Thoracic aorta (tissue), 2 donors: Measurements from ENCODE around the gene UQCR10. TPM values are rescaled to one million over a fixed set of nuclear protein-coding genes. Genes with fewer than 3 reads are reported as not detected.
A peak's percentile ranks its signal among the peaks of the same experiment; 100 is the strongest.

Experiments
- ATAC-seq: fragments of 150-250 bp; one replicate; pipeline ENCODE4 v1.8.0; 2017; ENCODE audit warnings: low read depth; ENCODE audit not compliant: insufficient number of reproducible peaks, low FRiP score
- DNase-seq: peaks from one replicate; pipeline ENCODE4 v3.0.0-alpha.2; 2020; ENCODE audit warnings: low spot score
- H3K27ac ChIP-seq, 2 donors: fragments of 200-600 bp; sonication (generic); 1 replicate in 1 of 2; 2 replicates in 1 of 2; pipeline ENCODE4 v1.5.1; 2016; ENCODE audit warnings: mild to moderate bottlenecking in 2 of 2, moderate library complexity in 2 of 2
- H3K27me3 ChIP-seq: fragments of 200-600 bp; sonication (generic); replicated peaks from 2 replicates; pipeline ENCODE4 v1.6.0; 2016; ENCODE audit warnings: mild to moderate bottlenecking; ENCODE audit not compliant: insufficient read depth
- H3K36me3 ChIP-seq: fragments of 200-600 bp; sonication (generic); one replicate; pipeline ENCODE4 v1.5.1; 2016
- H3K4me1 ChIP-seq, 2 donors: fragments of 200-600 bp; sonication (generic); 1 replicate in 1 of 2; 2 replicates in 1 of 2; pipeline versions ENCODE4 v1.5.1 to v1.6.0; 2016; ENCODE audit warnings: low read depth in 2 of 2, mild to moderate bottlenecking in 1 of 2; ENCODE audit not compliant: control insufficient read depth in 1 of 2
- H3K4me3 ChIP-seq: fragments of 200-600 bp; sonication (generic); 2 replicates; pipeline ENCODE4 v1.5.1; 2016; ENCODE audit warnings: mild to moderate bottlenecking
- H3K9me3 ChIP-seq: fragments of 200-600 bp; sonication (generic); 2 replicates; pipeline ENCODE4 v1.5.1; 2016
- CTCF ChIP-seq: fragments of 200-600 bp; sonication (generic); IDR thresholded peaks from one replicate; pipeline ENCODE4 v1.5.1; 2019; ENCODE audit warnings: antibody characterized with exemption
- total RNA-seq, 2 donors: library from RNA; depleted of rRNA; stranded (reverse); fragments of >200 nt; gene quantifications; one replicate each; pipeline versions ENCODE4 v1.1.0 to v1.2.3, GENCODE V29; 2016

UQCR10 gene
- total RNA-seq, 2 donors from 2014 or later = 12.2 to 43.1 TPM

GRCh38 chr22:29790061-29790460 lies 22.9 kb downstream of the UQCR10 start:
- H3K4me1 ChIP-seq = no peaks in the 10 kb centered on the region
- no peak for TF ChIP-seq CTCF
- H3K27me3 ChIP-seq = no peaks in the 10 kb centered on the region
- H3K27ac ChIP-seq = no peak overlapping the region
- no peak for DNase-seq
- H3K36me3 ChIP-seq = peaks cover 49% of the 10 kb centered on the region
- H3K9me3 ChIP-seq = no peaks in the 10 kb centered on the region
- no peak overlapping the region for H3K4me3 ChIP-seq
- ATAC-seq = no peak

GRCh38 chr22:29793396-29793795 lies 26.2 kb downstream of the UQCR10 start:
- Histone ChIP-seq H3K27ac (no peak overlapping the region), H3K36me3 (peaks cover 49% of the 10 kb centered on the region), H3K27me3 (no peaks in the 10 kb centered on the region), H3K4me1 (peaks cover 0 to 4% of the 10 kb centered on the region in 2 donors), H3K4me3 (no peak overlapping the region), H3K9me3 (no peaks in the 10 kb centered on the region)
- DNase-seq (no peak), ATAC-seq (no peak)
- TF ChIP-seq CTCF = no peak

- Histone ChIP-seq H3K27me3 (no peaks in the 10 kb centered on the region), H3K4me3 (no peak overlapping the region), H3K9me3 (no peaks in the 10 kb centered on the region), H3K36me3 (peaks cover 35% of the 10 kb centered on the region), H3K4me1 (peaks cover 7 to 20% of the 10 kb centered on the region in 2 donors), H3K27ac (no peak overlapping the region)
- DNase-seq (no peak), ATAC-seq (no peak)
- no peak for TF ChIP-seq CTCF
Observed at GRCh38 chr22:29795663-29796062, 28.5 kb downstream of the UQCR10 start.

GRCh38 chr22:29797351-29797750 lies 30.2 kb downstream of the UQCR10 start:
- Histone ChIP-seq H3K9me3 (no peaks in the 10 kb centered on the region), H3K36me3 (peaks cover 30% of the 10 kb centered on the region), H3K4me3 (no peak overlapping the region), H3K4me1 (peaks cover 7 to 20% of the 10 kb centered on the region in 2 donors), H3K27ac (no peak overlapping the region), H3K27me3 (no peaks in the 10 kb centered on the region)
- ATAC-seq (no peak), DNase-seq (no peak)
- TF ChIP-seq CTCF = no peak

- no peaks in the 10 kb centered on the region for H3K27me3 ChIP-seq
- peaks cover 7 to 20% of the 10 kb centered on the region in 2 donors for H3K4me1 ChIP-seq
- no peaks in the 10 kb centered on the region for H3K9me3 ChIP-seq
- H3K27ac ChIP-seq = peak overlapping the region; percentile 50 to 64
- no peak for TF ChIP-seq CTCF
- peaks cover 21% of the 10 kb centered on the region for H3K36me3 ChIP-seq
- H3K4me3 ChIP-seq = no peak overlapping the region
- no peak for DNase-seq
- ATAC-seq = no peak
Observed at GRCh38 chr22:29798318-29798717, 31.1 kb downstream of the UQCR10 start.
